VCaP (cell line): Measurements from ENCODE around the gene COX18.

Experiments used
- H3K27ac ChIP-seq: fragments of 450-650 bp; 2 replicates; pipeline ENCODE4 v1.5.1; 2017
- CTCF ChIP-seq: fragments of 450-650 bp; conservative IDR thresholded peaks from 2 replicates; pipeline ENCODE4 v1.5.1; 2017; ENCODE audit warnings: mild to moderate bottlenecking, moderate library complexity

The COX18 gene

GRCh38 chr4:73053076-73053475 is 16.4 kb downstream of the COX18 start:
- no peak overlapping the region for H3K27ac ChIP-seq
- no peak for TF ChIP-seq CTCF

GRCh38 chr4:73051625-73052024 is 17.9 kb downstream of the COX18 start:
- no peak overlapping the region for H3K27ac ChIP-seq
- TF ChIP-seq CTCF: no peak

GRCh38 chr4:73045879-73046278 is 23.6 kb downstream of the COX18 start:
- H3K27ac ChIP-seq: no peak overlapping the region
- no peak for TF ChIP-seq CTCF

- TF ChIP-seq CTCF: no peak
- no peak overlapping the region for H3K27ac ChIP-seq
These were observed 32.5 kb downstream of the COX18 start for GRCh38 chr4:73037057-73037456.

- no peak overlapping the region for H3K27ac ChIP-seq
- TF ChIP-seq CTCF: no peak
These were observed 33.4 kb downstream of the COX18 start for GRCh38 chr4:73036123-73036522.

- no peak for TF ChIP-seq CTCF
- no peak overlapping the region for H3K27ac ChIP-seq
These were observed 34.6 kb downstream of the COX18 start for GRCh38 chr4:73034896-73035295.

- no peak for TF ChIP-seq CTCF
- no peak overlapping the region for H3K27ac ChIP-seq
These were observed 40.9 kb downstream of the COX18 start for GRCh38 chr4:73028621-73029020.

- peak; percentile 95 for TF ChIP-seq CTCF
These were observed 47.9 kb downstream of the COX18 start for GRCh38 chr4:73021634-73022033.

More at GRCh38 chr4:73021634-73022033, 47.9 kb downstream of the COX18 start:
- no peak overlapping the region for H3K27ac ChIP-seq
